GM23248 (cell line): ENCODE results near the gene ADCY5.

Experiments used
- EZH2 ChIP-seq: fragments of 200-600 bp; sonication (generic); IDR thresholded peaks from 2 replicates; pipeline ENCODE4 v1.6.1; 2018; ENCODE audit warnings: antibody characterized with exemption, mild to moderate bottlenecking; ENCODE audit not compliant: insufficient read depth, poor library complexity, severe bottlenecking
- EZH2phosphoT487 ChIP-seq: fragments of 200-600 bp; sonication (generic); IDR thresholded peaks from 2 replicates; pipeline ENCODE4 v1.6.1; 2018; ENCODE audit warnings: antibody characterized with exemption, moderate library complexity, mild to moderate bottlenecking, low read depth; ENCODE audit not compliant: insufficient read depth

- TF ChIP-seq EZH2 (no peak), EZH2phosphoT487 (no peak)
Observed at GRCh38 chr3:123342631-123343080, 106.2 kb downstream of the ADCY5 start.
